8988T (cell line): ENCODE results near the gene MCTP1.

Experiments used
- DNase-seq: peaks from one replicate; pipeline ENCODE4 v3.0.0; 2011

MCTP1 gene

DNA sequence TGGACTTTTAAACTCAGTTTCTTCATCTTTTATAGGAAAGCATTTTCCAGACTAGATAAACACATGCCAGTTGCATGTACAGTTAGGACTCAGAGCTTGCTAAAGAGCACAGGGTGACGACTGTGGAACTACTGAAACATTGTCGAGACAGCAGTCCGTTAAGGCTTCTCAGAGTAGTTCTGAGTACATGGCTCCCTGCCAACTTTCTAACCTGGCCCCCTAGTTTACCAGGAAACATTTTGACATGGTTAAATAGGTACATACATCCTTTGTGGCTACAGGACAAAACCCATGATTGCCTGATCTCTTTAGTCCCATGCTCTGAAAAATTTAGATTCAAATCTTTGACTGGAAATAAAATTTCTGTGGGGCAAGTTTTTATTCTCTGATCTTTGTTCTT is 536.7 kb downstream of the MCTP1 start:
- no peak for DNase-seq

DNA sequence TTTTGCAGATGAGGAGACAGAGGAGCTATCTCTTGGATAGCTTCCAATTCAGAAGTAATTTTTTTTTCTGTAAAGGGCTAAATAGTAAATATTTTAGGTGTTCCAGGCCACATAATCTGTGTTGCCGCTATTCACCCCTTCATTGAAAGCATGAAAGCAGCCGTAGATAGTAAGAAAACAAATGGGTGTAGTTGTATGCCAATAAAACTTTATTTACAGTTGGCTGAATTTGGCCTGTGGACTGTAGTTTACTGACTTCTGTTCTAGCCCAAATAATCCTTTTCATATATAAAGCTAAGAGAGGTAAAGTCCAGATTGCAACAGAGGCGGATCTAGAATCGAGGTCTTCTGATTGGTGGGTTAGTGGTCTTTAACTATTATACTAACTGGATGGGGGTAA is 537.5 kb downstream of the MCTP1 start:
- no peak for DNase-seq

DNA sequence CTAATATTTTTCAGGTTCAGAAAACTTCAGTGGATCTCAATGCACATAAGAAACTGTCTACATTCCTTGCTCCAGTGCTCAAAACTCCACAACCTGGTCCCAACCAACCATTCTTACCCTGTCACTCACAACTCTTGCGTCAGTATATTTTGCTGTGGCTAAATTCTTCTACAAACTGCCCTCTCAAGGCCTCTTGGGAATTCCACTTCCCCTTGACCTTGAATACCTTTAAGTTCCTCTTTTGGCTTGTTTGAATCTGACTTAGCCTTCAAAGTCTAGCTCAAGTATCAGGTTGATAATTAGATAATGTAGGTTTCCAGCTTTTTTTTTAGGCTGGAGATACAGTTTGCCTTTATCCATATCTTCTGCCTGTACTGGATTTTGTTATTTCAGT is 538.2 kb downstream of the MCTP1 start:
- DNase-seq, result no peak

DNA sequence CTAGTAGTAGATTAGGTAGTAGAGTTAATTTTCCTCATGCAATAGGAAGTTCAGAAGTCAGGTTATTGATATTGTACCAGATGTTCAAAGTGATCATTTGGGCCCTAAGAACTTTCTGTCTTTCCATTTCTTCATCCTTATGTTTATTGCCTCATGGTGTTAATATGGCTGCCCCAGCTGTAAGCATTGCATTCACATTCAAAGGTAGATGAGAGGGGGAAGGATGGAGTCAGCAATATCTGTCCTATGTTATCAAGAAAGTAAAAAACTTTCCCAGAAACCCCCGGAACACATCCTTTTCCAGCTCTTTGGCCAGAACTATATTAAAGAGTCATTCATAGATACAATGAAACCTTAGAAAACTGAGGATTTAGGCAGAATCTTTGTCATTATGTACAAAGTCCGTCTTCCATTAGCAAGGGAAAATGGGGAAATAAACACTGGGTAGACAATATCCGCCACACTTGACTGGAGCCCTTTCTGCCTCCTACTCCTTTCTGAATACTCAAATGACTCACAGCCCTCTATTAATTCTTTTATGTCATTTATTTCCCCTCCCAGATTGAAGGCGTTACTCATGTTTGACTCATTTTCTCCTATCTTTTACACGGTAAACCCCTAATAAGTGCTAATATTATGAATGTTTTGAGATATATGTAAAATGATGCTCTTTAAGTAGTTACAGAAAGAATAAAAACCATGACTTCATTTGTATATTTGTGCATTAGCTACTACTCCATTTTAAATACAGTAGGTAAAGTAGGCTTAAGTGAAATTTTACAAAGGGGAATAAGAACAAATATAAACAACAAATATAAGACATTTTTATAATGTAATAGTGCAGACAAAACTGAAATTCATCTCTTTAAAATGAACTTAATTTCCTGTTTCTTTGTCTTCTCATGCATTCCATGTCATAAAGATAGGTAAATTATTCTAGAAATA is 538.8 kb downstream of the MCTP1 start:
- no peak for DNase-seq

DNA sequence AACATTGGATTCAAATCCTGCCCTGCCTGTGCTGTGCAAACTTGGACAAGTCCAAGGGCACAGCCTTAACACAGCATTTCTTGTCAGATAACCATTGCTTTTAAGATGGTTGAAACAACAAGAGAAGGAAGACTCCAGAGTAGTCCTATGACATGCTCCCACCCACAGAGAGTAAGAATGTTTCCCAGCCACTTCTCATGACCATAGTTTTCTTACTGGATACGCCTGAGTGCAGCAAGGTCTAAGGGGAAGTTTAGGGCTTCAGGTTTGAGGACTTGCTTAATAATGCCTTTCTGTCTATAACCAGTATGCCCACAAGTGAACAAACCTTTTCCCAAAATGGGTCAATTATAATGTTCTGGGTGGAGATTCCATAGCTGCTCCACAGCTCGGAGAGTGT is 540.0 kb downstream of the MCTP1 start:
- no peak for DNase-seq

DNA sequence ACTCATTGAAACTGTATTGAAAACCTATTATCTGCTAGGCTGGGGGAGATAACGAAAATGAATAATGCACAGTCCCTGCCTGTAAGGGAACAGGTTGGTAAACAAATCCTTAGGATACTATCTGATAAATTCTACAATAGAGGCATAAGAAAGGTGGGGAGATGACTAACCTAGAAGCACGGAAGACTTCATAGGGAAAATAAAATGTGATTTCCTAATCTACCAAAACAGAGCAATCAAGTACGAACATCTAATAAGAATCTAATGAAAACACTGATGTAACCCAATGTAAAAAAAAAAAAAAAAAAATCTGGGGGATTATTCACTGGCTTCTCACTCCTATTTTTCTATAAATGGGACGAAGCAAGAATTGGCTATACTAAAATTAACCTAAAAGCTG is 542.0 kb downstream of the MCTP1 start:
- DNase-seq, result no peak

DNA sequence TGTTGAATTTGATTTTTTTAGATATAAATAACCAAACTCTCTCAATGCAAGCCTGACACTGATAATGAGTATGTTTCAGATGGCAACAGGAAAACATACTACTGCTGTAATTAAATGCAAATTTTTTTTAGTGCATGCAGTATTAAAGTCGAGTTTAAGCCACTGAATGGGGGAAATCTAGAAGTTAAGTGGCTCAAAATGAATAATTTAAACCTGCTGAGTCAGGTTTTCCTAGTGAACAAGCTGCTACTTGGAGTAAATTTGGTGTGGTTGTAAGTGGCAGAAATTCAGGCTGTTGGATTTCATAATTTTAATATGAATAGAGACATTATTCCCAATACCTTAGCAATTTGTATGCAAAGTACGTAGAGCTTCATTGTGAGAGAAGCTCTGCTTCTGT is 544.6 kb downstream of the MCTP1 start:
- no peak for DNase-seq

DNA sequence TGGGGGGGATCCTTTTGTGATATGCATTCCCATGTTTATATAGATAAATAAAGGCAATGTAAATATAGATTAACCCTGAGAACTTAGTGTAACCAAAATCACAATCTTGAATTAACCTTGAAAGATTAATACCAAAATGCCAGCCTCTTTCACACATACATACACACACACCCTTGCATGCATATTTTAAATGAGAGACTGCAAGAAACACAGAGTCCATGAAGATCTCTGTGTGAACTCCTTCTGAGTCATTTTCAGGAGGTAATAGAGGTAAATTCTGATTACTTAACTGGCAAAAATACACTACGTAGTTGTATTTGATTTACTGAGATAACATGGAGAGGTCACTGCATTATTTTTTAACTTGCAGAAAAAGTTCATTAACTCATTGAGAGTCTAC is 548.4 kb downstream of the MCTP1 start:
- no peak for DNase-seq

DNA sequence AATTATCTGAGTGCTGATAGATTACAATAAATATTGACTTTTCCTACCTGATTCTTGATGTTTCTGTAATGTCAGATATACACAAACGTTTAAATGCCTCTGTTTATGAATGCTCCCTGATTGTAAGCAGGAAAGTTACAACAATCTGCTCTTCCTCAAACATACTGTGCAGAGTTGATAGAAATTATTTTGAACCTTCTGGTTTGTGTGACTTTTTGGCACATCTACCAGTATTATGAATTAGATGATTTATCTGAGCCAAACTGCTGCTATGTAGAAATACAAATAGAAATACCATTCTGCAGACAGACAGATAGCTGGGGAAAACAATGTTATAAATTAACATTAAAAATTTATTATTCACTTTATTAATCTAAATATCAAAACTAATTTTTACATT is 553.4 kb downstream of the MCTP1 start:
- DNase-seq, result no peak

DNA sequence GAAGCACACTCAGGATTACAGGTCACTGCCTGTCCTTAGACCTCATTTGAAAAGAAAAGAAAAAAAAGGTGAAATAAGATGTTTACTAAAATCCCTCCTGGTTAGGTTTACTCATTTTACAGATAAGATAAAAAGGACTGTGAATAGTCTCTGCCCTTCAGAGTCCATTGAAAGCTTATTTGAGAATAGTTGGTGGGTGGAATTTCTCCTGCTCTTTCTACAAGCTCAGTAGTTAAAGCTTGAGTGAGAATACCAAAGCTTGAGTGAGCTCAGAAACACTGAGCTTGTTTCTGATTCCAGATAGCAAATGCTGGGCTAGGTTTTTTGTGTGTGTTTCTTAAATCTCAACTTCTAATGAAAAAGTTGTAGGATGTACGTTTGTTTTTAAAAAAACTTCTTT is 559.8 kb downstream of the MCTP1 start:
- DNase-seq, result no peak

DNA sequence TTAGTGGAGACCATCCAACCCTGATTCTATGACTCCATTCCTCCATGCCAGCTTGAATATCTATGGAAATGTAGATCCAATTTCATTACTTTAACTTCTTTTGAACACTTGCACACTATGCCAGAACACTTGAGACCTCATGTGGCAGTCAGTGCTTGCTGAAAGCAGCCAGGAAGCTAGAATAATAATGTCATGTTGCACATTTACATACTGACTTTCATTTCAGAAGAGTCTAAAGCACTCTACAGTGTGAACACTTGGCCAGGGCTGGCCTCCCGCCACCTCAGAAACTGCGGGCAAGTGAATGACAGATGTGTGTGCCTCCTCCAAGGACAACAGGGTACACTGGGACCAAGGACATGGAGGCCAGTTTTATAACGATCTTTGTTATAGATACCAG is 569.1 kb downstream of the MCTP1 start:
- no peak for DNase-seq

DNA sequence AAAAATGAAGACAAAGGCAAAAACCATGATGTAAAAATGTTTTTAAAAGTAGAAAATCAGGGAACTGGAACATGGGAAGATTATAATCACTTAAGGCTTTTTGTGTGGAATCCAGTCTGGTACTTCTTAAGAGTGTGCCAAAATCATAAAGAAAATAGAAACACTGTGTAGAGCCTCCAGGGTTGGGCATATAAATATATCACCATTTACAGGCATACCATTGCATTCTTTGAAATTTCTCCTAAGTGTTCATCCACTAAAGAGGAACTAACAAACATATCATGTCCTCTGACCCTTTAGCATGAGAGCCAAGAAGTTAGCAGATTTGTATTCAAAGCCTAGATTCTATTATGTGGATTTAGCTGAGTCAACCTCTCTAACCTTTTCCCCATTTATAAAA is 573.1 kb downstream of the MCTP1 start:
- no peak for DNase-seq

DNA sequence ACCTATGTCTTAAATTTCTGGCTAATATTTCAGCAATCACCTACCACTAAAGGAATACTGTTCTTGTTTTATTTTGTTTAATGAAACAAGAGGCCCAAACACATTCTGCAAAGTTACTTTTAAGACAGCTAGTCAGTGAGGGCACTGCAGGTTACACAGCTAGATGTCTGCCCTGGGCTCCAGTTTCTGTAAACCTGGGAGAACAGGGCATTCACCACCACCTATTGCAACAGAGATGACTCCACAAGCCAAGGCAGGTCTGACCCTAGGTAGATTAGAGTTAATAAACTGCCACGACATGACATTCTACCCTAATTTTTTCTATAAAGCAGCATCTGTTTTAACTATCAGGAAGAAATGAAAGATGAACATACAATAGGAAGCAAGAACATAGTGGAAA is 575.6 kb downstream of the MCTP1 start:
- DNase-seq, result no peak

DNA sequence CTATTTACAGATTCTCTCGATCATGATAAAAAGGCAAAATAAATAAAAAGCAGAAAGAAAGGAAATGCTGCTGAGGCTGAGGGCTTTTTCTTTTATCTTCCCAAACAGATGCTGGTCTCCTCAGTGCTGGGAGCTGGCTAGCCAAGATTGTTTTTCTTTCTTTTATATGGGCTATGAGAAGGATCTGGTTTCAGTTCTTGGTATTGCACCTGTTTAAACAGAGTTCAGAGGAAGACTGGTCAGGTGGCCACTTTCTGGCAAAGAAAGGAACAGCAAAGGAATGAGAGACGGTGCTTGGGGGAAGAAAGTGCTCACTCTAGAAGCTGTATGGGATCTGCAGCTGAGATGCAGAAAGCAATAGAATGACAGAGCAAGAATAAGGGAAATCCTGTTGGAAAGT is 577.5 kb downstream of the MCTP1 start:
- DNase-seq, result no peak

DNA sequence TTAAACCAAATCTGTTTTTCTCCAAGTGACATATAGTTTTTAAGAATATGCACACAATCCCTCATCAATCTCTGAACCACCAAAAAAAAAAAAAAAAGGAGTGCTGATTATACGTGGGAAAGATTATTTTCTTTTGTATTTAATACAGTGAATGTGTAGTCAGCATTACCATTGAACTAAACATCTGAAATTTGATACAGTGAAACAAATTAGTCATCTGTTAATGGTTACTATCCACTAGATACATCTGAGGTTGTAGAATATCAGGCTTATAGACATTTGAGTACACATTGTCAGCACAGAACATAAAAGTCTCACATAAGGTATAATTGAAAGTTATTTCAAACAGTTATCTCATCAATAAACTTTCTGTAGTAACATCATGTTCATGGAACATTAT is 579.5 kb downstream of the MCTP1 start:
- DNase-seq, result no peak

DNA sequence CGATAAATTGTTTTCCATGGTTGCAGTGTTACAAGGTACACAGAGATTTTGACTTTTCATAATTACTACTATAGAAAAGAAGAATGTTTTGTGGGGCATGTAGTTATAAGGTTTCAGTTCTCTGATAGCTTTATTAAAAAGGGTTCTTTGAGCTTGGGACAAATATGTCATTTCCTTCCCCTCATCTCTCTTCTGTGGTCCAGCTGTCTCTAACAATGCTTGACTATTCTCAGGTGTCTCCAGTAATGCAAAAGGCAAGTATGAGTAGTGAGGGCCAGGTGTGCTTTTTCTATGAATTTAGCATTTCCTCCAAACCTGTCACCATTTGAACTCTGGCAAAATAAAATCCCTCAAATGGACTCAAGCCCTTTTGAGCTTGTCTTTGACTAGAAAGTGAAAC is 582.2 kb downstream of the MCTP1 start:
- no peak for DNase-seq

DNA sequence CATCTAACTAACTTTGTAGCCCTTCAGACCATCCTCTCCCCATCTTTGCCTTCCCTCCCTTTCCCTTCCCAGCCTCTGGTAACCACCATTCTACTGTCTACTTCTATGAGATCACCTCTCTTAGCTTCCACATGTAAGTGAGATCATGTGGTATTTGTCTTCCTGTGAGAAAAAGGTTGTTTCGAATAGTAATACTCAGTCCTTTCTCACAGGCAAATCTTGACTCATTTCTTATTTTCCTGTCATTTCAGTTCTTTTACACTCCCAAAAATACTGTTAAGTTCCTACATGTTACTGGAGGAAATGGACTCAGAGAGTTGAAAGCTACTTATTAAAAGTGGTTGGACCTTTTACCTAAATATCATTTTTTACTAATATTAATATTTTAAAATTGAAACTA is 584.3 kb downstream of the MCTP1 start:
- no peak for DNase-seq

DNA sequence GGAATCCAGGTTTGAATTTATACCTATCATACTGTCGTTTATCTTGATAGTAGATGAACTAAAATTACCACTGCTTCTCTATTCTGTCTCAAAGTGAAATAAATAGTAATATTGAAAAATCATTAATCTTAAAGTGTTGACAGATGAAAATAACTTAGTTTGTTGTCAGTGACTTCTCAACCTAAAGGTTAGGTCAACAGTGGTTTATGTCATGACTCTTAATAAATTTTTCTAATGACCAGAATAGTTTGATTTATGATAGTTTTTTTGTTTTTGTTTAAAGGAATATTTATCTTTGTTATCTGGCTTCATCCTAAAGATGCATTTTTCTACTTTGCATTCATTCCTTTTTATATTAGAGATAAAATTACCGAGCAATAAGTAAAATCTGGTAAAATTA is 585.3 kb downstream of the MCTP1 start:
- no peak for DNase-seq

DNA sequence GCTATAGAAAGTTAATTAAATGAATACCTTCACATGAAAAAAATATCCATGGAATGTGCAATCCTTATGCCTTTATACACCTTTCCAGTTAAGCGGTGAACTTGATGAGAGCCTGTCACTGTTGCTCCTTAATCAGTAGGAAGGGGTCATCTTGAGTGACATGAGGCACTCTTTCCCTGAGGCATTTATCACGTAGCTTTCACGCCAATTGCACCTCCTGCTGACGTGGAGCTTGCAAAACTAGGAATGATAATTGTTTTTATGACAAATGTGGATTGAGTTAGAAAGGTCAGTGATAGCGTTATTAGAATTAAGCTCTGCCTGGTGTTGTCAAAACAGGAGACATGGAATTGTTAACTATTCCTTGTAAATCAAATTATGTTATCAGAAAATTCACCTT is 586.7 kb downstream of the MCTP1 start:
- no peak for DNase-seq

DNA sequence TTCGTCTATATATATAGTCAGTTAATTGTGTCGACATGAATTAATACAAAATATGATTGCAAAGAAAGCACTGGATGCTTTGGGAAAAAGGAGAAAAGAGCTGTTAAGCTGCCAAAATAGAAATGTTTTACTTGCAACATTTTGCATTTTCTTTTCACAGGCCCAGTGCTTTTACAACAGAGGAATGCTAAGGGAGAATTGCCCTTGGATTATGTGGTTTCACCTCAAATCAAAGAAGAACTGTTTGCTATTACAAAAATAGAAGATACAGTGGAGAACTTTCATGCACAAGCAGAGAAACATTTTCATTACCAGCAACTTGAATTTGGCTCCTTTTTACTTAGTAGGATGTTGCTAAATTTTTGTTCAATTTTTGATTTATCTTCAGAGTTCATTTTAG is 590.2 kb downstream of the MCTP1 start:
- no peak for DNase-seq

DNA sequence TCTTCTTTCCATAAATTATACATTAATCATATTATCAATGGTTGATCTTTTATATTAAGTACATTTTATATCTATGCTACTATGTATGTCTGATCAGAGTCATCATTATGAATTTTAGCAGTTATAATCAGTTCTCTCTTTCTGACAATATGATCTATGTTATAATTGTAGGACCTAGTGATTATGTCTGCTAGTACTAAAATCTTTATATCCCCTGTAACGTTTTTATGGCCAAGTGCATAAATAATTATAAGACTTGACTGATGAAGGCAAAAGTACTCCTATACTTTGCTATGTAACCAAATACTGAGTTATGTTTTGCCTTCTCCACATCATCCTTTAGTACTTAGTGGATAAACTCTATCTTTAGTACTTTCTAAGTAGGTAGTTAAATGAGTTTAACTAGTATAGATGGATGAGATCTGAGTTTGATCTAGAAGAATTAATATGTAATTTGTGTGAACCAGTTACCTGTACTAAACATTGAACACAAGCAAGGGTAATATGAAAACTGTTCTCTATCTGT is 591.0 kb downstream of the MCTP1 start:
- no peak for DNase-seq

DNA sequence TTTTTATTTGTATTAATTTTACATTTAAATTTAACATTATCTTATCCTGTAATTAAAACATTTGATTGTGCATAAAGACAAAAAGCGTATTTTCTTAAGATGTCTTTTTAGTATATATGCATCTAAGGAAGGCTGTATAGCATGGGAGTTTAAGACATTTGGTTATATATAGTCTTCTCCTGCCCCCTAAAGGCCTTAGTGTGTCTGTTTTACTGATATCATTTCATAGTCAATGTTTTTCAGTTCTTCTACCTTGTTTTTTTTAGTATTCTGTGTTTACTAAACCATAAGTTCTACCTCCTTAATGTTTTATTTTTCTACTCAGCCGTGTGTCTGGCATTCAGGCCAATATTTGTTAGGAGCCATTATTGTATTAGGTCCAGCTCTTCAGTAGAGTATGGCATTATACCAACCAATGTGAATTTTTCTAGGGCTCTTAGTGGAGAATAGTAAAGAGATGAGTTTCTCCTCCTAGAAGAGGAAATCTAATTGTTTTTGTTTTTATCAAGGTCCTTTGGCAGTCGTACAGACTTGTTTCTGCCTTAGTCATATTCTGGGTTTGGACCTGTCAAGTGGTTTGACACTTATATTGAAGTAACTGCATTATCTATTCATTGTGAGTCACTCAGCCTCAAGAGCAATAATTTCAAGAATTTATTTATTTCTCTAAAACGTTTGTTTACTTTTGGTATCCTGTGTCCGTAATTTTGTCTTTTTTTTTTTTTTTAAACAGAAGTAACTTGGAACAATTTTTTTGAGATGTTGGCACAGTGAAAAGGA is 591.7 kb downstream of the MCTP1 start:
- no peak for DNase-seq

DNA sequence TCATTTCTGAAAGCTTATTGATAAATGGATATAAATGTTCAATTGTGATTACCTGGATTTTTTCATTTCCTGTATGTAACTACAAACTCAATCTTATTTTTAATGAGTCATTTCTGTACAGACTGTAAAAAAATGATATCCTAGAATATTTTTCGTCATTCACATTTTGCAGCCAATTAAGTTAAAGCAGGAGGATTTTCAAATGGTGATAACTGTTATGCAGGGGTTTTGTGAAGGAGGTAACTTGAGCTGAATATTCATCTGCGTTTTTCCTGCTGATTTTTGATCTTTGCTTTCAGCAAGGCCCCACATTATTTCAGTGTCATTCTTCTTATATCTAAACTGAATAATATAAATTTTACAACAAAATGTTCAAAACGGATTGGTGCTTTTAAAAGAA is 592.3 kb downstream of the MCTP1 start:
- DNase-seq, result no peak

DNA sequence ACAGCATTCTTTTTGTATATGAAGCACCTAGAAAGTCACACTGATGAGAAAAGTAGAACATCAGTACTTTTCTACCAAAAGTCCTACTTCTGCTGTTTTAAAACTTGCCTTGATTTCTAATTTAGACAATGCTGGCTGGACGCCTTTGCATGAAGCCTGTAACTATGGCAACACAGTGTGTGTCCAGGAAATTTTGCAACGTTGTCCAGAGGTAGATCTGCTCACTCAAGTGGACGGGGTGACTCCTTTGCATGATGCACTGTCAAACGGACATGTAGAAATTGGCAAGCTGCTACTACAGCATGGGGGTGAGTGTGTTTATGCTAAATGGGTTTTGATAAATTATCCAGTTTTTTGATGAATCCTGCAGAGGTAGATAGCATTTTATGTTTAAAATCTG is 592.9 kb downstream of the MCTP1 start:
- DNase-seq, result no peak
